ENCODE measurements around the gene C8G.

DNA sequence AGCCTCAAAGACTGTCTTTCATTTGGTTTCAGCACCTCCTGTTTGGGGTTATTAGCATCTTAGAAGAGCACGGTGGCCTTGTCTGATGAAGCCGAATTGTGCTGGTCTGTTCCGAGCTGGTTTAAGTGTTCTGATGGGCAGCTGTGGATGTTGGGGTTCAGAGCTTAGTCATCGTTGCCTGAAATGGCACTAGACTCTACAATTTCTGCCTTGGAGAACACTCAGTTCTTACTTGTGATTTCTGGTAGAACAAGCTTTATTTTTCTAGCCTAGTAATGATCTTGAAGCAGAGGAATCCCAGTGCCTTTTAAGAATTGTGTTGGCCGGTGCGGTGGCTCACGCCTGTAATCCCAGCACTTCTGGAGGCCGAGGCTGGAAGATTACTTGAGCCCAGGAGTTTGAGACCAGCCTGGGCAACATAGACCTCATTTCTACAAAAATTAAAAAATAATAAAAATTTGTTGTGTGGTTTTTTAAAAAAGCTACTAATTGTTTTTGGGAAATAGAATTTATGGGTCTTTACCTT is 8.3 kb upstream of the C8G start:
- TF ChIP-seq, protein P1, sequence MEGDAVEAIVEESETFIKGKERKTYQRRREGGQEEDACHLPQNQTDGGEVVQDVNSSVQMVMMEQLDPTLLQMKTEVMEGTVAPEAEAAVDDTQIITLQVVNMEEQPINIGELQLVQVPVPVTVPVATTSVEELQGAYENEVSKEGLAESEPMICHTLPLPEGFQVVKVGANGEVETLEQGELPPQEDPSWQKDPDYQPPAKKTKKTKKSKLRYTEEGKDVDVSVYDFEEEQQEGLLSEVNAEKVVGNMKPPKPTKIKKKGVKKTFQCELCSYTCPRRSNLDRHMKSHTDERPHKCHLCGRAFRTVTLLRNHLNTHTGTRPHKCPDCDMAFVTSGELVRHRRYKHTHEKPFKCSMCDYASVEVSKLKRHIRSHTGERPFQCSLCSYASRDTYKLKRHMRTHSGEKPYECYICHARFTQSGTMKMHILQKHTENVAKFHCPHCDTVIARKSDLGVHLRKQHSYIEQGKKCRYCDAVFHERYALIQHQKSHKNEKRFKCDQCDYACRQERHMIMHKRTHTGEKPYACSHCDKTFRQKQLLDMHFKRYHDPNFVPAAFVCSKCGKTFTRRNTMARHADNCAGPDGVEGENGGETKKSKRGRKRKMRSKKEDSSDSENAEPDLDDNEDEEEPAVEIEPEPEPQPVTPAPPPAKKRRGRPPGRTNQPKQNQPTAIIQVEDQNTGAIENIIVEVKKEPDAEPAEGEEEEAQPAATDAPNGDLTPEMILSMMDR (IDR thresholded peaks at IDR 0.05), result no peak
- no peak for TF ChIP-seq POLR2A (IDR thresholded peaks at IDR 0.05)
- TF ChIP-seq EP300 (IDR thresholded peaks at IDR 0.05), result no peak
